ENCODE measurements around the gene NMBR. TPM values are rescaled to one million over a fixed set of nuclear protein-coding genes. Genes with fewer than 3 reads are reported as not detected.

The NMBR gene
- total RNA-seq, 4 donors from 2014 or later = not detected

DNA sequence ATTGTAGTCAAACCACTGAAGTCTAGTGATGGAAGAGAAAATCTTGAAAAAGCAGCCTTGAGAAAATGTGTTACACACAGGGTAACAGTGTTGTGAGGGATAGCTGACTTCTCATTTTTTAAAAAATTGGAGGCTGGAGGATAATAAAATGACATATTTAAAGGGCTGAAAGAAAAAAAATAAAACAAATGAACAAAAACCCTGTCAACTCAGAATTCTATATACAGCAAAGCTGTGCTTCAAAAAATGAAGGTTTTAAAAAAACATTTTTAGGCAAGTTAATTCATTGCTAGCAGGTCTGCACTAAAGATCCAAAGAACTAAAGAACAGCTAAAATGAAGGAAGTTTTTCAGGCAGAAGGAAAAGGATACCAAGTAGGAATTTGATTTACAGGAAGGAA is 31.2 kb upstream of the NMBR start:
- Histone ChIP-seq H3K27ac (no peak overlapping the region), H3K4me3 (no peak overlapping the region), H3K9me3 (peaks cover 0 to 14% (median 0%) of the 10 kb centered on the region in 3 donors), H3K4me1 (no peaks in the 10 kb centered on the region), H3K36me3 (peaks cover 0 to 53% of the 10 kb centered on the region in 2 donors), H3K27me3 (no peaks in the 10 kb centered on the region)
- ATAC-seq = no peak
- TF ChIP-seq POLR2AphosphoS5 (IDR thresholded peaks at IDR 0.05) (no peak), POLR2A (IDR thresholded peaks at IDR 0.05) (no peak), EP300 (IDR thresholded peaks at IDR 0.05) (no peak)
- TF ChIP-seq, protein P1, sequence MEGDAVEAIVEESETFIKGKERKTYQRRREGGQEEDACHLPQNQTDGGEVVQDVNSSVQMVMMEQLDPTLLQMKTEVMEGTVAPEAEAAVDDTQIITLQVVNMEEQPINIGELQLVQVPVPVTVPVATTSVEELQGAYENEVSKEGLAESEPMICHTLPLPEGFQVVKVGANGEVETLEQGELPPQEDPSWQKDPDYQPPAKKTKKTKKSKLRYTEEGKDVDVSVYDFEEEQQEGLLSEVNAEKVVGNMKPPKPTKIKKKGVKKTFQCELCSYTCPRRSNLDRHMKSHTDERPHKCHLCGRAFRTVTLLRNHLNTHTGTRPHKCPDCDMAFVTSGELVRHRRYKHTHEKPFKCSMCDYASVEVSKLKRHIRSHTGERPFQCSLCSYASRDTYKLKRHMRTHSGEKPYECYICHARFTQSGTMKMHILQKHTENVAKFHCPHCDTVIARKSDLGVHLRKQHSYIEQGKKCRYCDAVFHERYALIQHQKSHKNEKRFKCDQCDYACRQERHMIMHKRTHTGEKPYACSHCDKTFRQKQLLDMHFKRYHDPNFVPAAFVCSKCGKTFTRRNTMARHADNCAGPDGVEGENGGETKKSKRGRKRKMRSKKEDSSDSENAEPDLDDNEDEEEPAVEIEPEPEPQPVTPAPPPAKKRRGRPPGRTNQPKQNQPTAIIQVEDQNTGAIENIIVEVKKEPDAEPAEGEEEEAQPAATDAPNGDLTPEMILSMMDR (IDR thresholded peaks at IDR 0.05) = no peak

DNA sequence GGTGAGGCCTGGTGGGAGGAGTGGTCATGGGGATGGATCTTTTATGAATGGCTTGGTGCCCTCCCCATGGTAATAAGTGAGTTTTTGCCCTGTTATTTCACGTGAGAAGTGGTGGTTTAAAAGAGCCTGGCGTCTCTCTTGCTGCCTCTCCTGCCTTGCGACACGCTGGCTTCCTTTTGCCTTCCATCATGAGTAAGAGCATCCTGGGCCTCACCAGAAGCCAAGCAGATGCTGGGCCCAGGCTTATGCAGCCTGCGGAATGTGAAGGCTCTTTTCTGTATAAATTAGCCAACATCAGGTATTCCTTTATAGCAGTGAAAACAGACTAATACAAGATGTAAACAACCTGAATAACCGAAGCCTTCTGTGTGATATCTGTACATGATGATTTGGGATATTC is 27.8 kb upstream of the NMBR start:
- no peak for TF ChIP-seq POLR2A (IDR thresholded peaks at IDR 0.05)
- TF ChIP-seq POLR2AphosphoS5 (IDR thresholded peaks at IDR 0.05) = no peak
- no peak for TF ChIP-seq EP300 (IDR thresholded peaks at IDR 0.05)
- TF ChIP-seq, protein P1 (IDR thresholded peaks at IDR 0.05) = no peak
- no peaks in the 10 kb centered on the region for H3K27me3 ChIP-seq
- H3K36me3 ChIP-seq = peaks cover 0 to 80% of the 10 kb centered on the region in 2 donors
- H3K4me3 ChIP-seq = no peak overlapping the region
- no peaks in the 10 kb centered on the region for H3K4me1 ChIP-seq
- peaks cover 0 to 14% (median 0%) of the 10 kb centered on the region in 3 donors for H3K9me3 ChIP-seq
- ATAC-seq = no peak
- H3K27ac ChIP-seq = no peak overlapping the region
- 89 to 93% methylated on average over 5 to 6 of the region's 6 CpGs for WGBS, 2 donors (ENCODE audit: low coverage in 1 of 2)

DNA sequence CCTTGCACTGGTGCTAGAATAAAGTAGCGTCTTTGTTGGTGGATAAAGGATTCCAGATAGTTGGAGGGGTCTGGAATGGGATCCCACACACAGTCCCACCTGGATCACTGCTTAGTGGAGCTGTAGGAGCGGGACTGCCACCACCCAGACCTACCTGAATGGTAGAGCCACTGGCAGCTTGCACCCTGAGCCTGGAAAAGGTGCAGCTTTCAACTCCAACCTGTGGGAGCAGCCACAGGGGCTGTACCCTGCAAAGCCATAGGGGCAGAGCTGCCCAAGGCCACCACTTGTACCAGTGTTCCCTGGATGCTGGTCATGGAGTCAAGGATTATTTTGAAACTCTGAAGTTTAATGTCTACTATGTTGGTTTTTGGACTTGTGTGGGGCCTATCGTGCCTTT is 27.1 kb upstream of the NMBR start:
- TF ChIP-seq POLR2A (IDR thresholded peaks at IDR 0.05) = no peak
- TF ChIP-seq POLR2AphosphoS5 (IDR thresholded peaks at IDR 0.05) = no peak
- Histone ChIP-seq H3K4me1 (no peaks in the 10 kb centered on the region), H3K27me3 (no peaks in the 10 kb centered on the region), H3K4me3 (no peak overlapping the region), H3K27ac (no peak overlapping the region), H3K36me3 (peaks cover 0 to 87% of the 10 kb centered on the region in 2 donors), H3K9me3 (peaks cover 0 to 14% (median 0%) of the 10 kb centered on the region in 3 donors)
- no peak for ATAC-seq
- WGBS, 2 donors (ENCODE audit: low coverage in 1 of 2) = 100% methylated on average over 2 to 3 of the region's 3 CpGs

DNA sequence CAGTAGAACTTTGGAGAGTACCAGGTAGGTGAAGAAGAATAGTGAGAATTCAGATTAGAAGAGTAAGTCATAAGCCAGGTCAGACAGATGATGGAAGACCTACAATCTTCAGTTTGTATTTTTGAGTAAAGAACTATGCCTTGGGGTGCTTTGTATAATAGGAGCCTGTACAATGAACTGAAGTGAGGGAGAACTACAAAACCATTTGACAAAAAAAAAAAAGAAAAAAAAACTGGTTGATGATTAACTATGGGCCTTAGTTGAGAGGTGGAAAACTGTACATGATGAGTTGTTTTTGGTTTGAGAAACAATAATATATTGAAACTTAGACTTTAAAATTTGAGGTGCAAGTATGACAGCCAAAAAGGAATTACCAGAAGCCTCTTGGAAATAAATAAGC is 25.8 kb upstream of the NMBR start:
- Histone ChIP-seq H3K4me1 (no peaks in the 10 kb centered on the region), H3K27ac (no peak overlapping the region), H3K4me3 (no peak overlapping the region), H3K9me3 (peaks cover 0 to 4% (median 0%) of the 10 kb centered on the region in 3 donors), H3K36me3 (peaks cover 0 to 87% of the 10 kb centered on the region in 2 donors), H3K27me3 (no peaks in the 10 kb centered on the region)
- no peak for ATAC-seq
- TF ChIP-seq POLR2AphosphoS5 (IDR thresholded peaks at IDR 0.05) (no peak), EP300 (IDR thresholded peaks at IDR 0.05) (no peak)

DNA sequence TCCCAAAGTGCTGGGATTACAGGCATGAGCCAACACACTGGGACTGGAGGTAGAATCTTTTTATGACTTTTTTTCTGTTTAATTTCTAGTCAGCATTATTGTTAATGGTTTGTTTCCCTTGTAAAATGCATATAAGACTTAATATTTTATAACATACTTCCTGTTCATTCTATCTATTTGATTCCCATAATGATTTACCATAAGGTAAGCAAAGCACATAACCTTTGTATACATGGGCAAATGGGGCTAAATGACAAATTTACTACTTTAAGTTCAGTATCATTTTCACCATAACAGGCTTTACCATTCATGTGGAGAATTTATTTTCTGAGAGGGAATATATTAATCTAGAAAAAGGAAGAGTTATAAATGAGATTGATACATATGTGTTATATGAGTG is 24.4 kb upstream of the NMBR start:
- peaks cover 0 to 87% of the 10 kb centered on the region in 2 donors for H3K36me3 ChIP-seq
- TF ChIP-seq EP300 (IDR thresholded peaks at IDR 0.05) = no peak
- TF ChIP-seq POLR2AphosphoS5 (IDR thresholded peaks at IDR 0.05) = no peak
- no peak for TF ChIP-seq POLR2A (IDR thresholded peaks at IDR 0.05)
- TF ChIP-seq, protein P1 (IDR thresholded peaks at IDR 0.05) = no peak
- no peaks in the 10 kb centered on the region for H3K27me3 ChIP-seq

DNA sequence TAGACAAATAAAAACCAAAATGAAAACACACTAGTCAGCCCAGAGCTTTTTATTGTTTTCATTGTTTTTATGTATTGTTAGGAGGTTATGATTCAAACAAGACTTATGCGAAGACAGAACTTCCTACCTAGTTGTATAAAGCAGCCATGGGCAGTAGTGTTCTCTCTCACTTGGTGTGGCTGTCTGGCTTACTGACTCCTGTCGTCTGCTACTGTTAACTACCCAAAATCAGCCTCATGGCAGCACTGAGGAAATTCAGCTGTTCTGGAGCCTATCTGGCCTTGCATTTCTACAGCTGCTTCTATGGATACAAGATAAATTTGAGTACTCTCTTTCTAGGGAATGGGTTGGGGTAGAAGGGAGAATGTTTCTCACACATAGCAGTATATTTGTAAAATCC is 20.6 kb upstream of the NMBR start:
- WGBS, 2 donors (ENCODE audit: low coverage in 1 of 2) = 56 to 75% methylated on average over 2 of the region's 2 CpGs
- Histone ChIP-seq H3K27ac (no peak overlapping the region), H3K9me3 (no peaks in the 10 kb centered on the region), H3K4me3 (no peak overlapping the region), H3K36me3 (peaks cover 0 to 61% of the 10 kb centered on the region in 2 donors), H3K4me1 (peaks cover 0 to 8% (median 0%) of the 10 kb centered on the region in 3 donors), H3K27me3 (no peaks in the 10 kb centered on the region)
- TF ChIP-seq EP300 (IDR thresholded peaks at IDR 0.05) = no peak
- no peak for TF ChIP-seq POLR2AphosphoS5 (IDR thresholded peaks at IDR 0.05)
- no peak for ATAC-seq

More for the DNA sequence above, 24.4 kb upstream of the NMBR start:
- Histone ChIP-seq H3K4me1 (no peaks in the 10 kb centered on the region), H3K27ac (no peak overlapping the region), H3K9me3 (no peaks in the 10 kb centered on the region), H3K4me3 (no peak overlapping the region)
- no peak for ATAC-seq
